Activated CD8-positive, alpha-beta memory T cell treated with anti-CD3 and anti-CD28 coated beads, Interleukin-2, amount 50 U/mL, for 1 hour (primary cell): ENCODE measurements around the gene CD44.
A peak's percentile ranks its signal among the peaks of the same experiment; 100 is the strongest.
"Not testable (repeated sequence)": the region's sequence is repeated elsewhere in the genome, so short reads cannot be mapped to it uniquely, and the experiment has no call there.

ENCODE experiments used
- DNase-seq: peaks from one replicate; pipeline ENCODE4 v3.0.0-alpha.2; 2020; ENCODE audit errors: extremely low read depth

The CD44 gene

DNA sequence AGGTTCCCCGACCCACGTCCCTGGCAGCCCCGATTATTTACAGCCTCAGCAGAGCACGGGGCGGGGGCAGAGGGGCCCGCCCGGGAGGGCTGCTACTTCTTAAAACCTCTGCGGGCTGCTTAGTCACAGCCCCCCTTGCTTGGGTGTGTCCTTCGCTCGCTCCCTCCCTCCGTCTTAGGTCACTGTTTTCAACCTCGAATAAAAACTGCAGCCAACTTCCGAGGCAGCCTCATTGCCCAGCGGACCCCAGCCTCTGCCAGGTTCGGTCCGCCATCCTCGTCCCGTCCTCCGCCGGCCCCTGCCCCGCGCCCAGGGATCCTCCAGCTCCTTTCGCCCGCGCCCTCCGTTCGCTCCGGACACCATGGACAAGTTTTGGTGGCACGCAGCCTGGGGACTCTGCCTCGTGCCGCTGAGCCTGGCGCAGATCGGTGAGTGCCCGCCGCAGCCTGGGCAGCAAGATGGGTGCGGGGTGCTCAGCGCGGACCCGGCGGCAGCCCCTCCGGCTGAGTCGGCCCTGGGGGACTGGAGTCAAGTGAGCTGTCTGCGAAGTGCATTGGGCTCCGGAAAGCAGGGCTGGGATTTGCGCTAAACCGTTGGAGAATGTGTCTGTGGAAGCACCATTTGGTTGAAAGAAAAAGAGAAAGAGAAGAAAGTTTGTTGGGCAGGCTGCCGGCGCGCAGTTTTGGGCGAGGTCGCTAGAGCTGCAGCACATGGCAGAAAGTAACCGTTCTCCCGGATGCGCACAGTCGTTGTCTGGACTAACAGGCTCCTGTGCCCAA, at the start of gene CD44:
Gene CD44 (plus strand): TSS at position 229 of the 779 bp plus-strand sequence. CDS start 133 bp downstream, at position 362.
- DNase-seq, result peak; percentile 82

DNA sequence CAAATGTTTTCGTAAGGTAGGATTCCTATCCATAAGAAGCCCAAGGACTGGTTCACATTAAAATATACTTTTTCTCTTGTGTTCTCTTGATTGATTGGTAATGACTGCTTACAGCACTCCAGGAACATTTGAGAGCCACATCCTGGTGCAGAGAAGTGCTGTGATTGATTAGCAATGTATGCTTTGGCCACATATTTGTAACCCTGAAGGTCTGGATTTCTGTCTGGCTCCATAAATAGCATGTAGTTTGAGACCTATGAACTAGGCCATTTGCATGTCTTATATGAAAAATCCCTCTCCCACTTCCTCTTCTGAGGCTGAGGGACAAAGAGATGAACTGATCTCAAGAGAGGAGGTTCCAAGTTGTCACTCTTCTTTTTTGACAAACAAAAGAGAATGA, 49.3 kb upstream of the CD44 start:
- no peak for DNase-seq

DNA sequence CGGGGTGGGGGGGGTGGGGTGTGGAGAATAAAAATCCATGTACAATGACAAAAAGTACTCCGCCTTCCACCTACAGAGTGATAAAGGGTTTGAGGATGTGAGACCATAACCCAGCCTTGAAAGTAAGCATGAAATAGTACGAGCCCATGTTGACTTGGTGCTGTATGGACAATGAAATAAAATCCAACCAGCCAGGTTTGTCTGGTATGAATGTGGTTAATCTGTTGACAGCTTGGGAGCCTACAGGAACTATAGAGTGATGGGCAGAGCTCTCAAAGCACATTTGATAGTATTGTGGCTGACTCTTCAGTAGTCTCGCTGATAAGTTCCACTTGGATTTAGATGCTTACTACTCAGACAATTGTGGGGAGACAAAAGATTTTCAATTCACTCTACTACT, 48.8 kb upstream of the CD44 start:
- DNase-seq, result no peak

DNA sequence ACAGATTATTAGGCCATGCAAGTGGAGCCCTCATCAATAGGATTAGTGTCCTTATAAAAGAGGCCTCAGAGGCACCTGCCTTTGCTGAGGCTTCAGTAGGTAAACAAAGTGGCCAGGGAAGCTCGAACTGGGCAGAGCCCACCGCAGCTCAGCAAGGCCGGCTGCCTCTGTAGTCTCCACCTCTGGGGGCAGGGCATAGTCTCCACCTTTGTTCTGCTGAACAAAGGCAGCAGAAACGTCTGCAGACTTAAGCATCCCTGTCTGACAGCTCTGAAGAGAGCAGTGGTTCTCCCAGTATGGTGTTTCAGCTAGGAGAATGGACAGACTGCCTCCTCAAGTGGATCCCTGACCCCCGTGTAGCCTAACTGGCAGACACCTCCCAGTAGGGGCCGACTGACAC, 48.0 kb upstream of the CD44 start:
- DNase-seq, result not testable (repeated sequence)

DNA sequence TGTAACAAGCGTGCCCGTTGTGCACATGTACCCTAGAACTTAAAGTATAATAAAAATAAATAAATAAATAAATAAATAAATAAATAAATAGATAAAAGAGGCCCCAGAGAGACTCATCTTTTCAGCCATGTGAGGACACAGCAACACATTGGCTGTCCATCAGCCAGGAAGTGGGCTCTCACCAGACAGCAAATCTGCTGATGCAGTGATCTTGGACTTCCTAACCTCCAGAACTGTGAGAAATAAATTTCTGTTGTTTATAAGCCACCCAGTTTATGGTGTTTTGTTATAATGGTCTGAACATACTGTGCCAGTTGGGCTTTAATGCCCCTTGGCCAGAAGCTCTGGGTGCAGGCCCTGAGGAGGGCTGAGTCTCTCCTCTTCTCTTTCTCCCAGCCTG, 42.2 kb upstream of the CD44 start:
- no peak for DNase-seq

DNA sequence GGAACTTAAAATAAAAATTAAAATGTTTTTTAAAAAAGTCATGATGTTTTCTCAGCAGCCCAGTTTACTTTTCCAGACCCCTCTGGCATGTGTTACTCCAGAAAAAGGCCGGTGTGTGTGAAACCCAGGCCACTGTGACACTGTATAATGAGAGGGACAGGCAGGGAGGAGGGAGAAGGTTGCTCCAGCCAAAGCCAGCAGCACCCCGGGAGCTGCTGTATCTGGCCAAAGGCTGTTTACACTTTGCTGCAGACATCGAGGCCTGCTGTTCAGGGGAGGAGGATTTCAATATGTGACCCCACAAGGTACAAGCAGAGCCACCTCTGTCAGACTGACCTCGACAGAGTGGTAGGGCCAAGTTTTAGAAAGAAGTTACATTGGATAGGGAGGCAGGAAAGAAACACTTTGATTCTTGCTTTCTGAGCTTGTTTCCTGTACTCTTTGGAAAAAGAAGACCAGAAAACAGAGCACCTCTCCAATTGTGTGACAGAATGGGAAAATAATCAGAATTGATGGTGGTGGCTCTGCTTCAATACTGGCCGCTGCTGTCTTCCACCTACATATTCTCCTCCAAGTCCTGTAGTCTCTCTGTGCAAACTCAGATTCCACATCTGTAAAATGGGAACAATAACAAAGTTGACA, 41.0 kb upstream of the CD44 start:
- DNase-seq, result no peak

DNA sequence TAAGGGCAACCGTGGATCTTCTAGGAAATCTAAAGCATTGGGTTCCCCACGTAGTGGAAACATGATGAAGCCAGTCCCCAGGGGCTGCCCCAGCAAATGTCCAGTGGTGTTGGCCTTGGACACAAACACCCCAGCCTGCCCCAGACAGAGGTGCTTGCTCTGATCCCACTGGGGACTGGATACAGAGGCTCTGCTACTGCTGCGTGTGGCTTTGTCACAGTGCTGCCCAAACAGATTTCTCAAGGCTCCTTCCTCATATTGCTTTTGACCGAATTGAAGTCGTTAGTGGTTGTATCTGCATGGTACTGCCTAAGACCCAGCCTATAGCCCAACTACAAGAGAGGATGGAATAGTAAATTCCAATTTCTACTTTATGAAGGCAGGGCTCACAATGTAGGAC, 40.1 kb upstream of the CD44 start:
- no peak for DNase-seq

DNA sequence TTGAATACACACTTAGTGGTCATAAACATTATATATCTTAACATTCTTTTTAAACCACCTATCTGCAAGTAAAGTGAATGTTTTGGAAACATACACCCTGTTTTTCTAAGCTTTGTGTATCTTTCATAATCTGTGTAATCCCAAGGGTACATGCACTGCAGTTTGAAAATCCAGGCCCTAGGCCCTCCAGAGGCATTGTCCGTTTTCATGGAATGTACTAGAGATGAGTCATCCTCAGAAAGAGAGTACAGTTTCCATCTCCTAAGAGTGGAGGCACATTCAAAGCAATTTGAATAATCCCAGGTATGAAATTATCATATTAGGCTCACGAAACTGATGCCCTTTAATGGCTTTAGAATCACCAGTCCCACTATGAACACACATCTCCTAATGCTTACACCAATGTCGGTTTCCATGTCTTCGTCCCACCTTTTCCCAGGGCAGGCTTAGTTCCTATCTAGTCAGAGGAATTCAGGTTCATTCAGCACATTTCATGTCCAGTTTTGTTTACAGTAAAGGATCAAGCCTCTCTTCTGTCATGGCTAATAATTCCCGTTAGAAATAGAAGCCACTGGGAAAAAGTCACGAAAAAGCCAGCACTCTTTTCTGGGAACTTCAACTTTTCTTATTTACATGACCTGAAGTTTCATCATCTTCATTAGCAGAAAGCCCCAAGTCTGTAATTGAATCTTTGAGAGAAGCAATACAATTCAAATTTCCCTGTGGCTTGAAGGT, 39.5 kb upstream of the CD44 start:
- DNase-seq, result no peak

DNA sequence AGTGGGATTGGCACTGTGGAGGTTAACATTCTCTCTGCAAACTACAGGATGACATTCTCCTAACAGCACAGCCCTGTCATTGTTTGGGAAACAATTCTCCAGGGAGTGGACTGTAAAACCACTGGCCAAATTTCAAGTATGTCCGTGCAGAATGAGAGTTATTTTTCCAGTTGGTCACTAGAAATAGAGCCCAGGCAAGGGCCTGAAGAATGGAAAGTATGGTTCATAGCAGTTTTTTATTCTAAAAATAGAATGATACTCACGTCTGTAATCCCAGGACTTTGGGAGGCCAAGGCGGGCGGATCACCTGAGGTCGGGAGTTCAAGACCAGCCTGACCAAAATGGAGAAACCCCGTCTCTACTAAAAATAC, 39.0 kb upstream of the CD44 start:
- DNase-seq, result no peak

DNA sequence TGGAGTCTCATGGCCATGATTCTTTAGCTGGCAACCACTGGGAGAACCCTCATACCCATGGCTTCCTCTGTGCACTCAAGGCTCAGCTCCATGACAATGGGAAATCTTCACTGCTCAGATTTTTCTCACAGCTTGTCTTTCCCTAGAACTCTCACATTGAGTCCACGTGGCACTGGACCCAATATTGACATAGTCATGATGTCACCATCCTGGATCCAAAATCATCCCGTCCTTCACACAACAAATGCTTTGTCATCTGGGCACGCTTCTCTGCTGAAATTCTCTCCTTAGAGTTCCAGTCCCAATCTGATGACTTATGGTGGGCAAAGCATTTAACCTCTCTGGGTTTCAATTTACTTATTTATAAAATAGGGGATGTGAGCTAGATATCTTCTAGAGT, 37.7 kb upstream of the CD44 start:
- DNase-seq, result no peak

DNA sequence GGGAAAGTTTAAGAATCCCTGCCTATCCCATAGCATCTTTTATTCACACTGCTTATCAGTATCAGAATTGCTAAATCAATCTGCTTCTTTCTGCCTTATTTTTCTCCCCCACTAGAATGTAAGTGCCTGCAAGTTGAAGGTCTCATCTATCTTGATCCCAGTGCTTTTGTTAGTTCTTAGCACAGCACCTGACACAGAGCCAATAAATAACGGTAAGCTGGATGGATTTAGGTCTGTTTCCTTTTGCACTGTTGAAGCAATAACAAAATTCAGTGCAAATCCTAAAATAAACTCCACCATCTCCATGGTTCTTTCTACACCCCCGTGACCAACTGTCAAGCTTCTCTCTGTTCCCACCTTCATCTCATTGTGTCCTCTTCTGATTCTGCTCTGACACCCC, 36.7 kb upstream of the CD44 start:
- DNase-seq, result no peak

DNA sequence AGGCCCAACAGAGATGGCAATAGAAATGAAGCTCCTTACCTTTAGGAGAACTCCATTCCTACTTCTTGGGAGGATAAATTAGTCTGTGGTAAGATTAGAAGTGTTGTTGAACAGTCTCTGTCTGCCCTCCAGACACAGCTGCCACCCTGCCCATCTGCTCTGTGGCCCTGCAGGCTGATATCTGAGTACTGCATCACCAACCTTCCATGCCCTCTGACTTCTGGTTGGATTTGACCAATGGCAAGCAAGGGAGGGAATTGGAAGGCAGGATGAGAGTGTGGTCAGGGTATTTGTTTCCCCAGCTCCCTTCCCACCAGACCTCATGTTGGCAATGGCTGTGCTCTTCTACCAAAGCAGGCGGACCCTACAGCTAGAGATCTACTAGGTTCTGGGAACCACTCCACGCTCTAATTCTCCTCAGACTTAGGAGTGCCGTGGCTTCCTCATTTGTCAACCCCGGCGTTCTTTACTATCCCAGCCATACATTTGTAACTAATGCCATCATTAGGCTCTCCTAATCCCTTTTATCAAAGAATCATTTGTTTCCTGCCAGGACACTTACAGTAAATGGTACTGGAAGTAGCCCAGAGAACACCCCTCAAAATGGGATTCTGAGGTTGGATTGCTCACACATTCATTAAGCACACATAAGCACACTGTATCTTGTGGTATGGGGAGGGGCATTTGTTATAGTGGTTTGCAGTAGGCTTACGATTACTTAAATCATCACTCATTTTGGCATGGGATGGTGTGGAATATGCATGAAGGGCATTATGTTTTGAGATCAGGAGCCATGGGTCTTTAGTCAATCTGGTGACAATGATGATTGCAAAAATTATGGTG, 35.4 kb upstream of the CD44 start:
- DNase-seq, result no peak

DNA sequence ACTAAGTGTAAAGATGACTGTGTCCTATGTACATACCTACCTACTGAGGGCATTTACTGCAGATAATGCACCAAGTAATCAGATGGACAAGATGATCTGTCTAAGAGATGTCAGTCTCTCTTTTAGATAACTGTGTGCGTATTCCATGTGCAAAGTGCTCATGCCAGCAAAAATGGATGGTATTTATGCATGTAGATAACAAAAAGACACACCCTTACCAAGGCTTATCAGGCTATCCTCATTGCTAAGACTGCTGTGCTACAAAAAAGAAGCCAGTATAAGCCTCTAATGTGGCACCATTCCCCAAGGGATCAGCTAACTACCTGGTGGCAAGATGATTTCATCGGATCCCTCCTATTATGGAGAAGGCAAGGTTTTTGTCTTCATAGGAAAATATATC, 34.3 kb upstream of the CD44 start:
- no peak for DNase-seq

DNA sequence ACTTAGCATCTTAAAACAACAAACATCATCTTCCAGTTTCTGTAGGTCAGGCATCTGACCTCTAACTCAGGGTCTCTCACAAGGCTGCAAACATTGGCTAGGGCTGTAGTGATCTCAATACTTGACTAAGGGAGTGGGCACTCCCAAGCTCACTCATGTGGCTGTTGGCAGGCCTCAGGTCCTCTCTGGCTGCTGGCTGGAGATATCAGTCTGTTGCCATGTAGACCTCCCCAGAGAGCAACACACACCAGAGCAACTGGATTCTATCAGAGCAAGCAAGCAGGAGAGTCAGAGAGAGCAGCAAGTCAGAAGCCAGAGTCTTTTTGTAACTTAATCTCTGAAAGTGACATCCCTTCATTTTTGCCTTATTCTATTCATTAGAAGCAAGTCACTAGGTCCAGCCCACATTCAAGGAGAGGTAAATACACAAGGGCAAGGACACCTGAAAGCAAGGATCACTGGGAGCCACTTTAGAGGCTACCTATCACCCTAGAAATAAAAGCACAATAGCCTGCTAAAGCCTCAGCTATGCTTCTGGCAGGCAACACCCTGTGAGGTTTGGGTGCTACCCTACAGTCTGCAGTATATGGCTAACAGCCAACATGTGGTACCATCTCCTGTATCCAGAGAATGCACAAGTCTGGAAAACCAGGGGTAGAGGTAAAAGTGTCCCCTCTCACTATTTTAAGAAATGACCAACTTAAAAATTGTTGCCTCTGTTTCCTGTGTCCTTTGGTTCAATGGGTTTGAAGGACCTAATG, 33.5 kb upstream of the CD44 start:
- DNase-seq, result no peak

DNA sequence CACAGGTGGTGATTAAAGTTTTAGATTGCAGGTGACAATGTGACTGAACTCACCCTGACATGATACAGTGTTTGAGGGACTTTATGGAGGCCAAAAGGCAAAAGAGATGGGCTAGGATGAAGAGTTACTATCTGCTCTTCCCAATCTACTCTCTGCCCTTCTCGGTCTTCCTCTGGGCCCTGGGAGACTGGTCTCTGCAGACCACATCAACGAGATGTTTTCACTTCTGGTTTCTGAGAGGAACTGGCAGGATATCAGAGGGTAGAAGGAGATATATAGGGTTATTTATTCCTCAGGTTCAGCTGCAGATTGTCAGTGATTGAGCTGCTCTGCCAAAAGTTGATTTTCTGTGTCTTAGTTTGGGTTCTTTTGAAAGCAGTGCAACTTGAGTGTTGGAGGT, 32.4 kb upstream of the CD44 start:
- DNase-seq, result no peak

DNA sequence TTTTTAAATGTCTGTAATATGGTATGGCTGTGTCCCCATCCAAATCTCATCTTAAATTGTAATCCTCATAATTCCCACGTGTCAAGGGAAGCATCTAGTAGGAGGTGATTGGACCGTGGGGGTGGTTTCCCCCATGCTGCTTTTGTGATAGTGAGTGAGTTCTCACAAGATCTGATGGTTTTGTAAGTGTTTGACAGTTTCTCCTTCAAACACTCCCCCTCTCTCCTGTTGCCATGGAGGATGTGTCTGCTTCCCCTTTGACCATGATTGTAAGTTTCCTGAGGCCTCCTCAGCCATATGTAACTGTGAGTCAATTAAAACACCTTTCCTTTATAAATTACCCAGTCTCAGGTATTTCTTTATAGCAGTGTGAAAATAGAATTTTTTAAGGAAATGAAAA, 31.1 kb upstream of the CD44 start:
- no peak for DNase-seq

DNA sequence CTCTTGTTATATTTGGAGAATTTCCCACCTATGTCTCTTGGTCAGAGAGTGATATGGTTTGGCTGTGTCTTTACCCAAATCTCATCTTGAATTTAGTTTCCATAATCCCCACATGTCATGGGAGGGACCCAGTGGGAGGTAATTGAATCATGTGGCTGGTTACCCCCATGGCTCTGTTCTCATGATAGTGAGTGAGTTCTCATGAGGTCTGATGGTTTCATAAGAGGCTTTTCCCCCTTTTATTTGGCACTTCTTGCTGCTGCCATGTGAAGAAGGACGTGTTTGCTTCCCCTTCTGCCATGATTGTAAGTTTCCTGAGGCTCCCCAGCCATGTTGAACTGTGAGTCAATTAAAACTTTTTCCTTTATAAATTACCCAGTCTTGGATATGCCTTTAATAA, 30.6 kb upstream of the CD44 start:
- not testable (repeated sequence) for DNase-seq

DNA sequence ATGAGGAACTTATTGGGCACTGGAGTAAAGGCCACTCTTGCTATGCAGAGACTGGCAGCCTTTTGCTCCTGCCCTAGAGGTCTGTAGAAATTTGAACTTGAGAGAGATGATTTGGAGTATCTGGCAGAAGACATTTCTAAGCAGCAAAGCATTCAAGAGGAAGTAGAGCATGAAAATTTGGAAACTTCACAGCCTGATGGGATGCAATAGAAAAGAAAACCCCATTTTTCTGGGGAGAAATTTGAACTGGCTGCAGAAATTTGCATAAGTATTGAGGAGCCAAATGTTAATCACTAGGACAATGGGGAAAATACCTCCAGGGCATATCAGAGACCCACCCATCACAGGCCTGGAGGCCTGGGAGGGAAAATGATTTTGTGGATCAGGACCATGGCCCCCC, 29.9 kb upstream of the CD44 start:
- no peak for DNase-seq

DNA sequence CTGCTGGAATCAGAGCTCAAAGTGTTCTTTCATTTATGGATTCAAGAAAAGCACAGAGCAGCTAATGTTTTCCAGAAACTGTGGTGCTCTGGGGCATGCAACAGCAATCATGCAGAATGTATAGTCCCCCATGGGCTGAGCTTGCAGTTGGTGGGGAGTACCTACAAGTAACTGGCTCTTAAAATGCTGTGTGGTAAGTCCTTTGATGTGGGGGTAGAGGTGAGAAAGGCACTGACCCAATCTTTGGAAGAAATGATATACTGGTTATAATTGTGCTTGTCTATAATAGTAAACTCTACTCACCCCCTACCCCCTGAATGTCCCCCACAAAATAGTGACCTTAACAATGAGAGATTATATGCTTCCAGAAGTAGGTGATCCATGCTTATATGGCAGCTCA, 29.1 kb upstream of the CD44 start:
- no peak for DNase-seq

DNA sequence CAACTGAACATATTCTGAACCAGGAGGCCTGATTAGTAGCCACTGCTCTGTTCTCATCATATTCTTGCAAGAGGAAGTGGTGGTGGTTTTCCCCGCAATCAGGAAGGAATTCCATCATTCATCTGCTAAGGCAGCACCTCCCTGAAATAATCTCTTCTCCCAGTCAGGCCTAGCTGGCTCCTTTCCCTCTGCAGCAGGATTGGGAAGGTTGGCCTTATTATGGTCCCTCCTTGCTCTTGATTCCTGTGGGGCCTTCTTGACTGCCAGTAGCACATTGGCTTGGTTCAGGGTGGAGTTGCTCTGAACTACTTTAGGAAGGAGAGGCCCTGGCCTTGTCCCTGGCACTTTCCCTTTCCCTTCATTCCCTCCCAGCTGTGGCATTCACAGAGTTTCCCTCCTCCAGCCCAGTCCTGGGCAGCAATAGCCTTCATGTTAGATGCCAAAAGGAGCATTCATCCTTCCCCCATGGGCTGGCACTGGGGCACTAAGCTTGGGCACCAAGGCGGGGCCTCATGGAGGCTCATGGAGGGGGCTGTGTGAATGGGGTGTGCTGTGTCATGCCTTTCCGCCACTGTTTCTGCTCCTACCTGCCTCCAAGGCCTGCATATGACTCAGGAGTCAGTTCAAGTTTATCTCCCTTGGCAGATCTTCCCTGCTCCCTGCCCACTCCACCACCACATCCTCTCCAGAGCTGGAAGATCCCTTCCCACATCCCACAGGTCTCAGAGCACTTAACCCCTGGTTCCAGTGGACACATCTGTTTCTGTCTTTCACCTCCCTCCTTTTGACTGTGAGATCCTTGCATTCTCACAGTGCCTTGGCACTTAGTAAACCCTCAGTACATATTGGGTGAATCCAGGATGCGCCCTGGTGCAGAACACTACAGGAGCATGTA, 27.6 kb upstream of the CD44 start:
- no peak for DNase-seq
